Measurements from ENCODE around the gene KLK2.

DNA sequence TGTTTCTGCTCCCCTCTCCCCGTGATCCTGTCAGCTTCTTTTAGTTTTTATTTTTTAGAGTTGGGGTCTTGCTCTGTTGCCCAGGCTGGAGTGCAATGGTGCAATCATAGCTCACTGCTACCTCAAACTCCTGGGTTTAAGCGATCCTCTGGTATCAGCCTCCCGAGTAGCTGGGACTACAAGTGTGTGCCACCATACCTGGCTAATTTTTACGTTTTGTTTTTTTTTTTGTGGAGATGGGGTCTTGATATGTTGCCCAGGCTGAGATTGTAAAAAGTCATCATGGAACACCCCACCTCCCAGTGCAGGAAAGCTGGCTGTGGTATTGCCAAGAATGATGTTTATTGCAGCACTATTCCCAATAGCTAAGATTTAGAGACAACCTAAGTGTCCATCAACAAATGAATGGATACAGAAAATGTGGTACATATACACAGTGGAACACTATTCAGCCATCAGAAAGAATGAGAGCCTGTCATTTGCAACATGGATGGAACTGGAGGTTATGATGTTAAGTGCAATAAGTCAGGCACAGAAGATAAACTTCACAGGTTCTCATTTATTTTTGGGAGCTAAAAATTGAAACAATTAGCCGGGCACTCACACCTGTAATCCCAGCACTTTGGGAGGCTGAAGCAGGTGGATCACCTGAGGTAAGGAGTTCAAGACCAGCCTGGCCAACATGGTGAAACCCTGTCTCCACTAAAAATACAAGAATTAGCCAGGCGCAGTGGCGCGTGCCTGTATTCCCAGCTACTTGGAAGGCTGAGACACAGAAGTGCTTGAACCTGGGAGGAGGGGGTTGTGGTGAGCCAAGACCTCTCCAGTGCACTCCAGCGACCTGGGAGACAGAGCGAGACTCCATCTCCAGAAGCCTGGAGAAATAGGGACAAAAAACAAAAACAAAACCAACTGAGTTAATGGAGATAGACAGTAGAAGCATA, 33.3 kb upstream of the KLK2 start:
- TF ChIP-seq, protein P1, sequence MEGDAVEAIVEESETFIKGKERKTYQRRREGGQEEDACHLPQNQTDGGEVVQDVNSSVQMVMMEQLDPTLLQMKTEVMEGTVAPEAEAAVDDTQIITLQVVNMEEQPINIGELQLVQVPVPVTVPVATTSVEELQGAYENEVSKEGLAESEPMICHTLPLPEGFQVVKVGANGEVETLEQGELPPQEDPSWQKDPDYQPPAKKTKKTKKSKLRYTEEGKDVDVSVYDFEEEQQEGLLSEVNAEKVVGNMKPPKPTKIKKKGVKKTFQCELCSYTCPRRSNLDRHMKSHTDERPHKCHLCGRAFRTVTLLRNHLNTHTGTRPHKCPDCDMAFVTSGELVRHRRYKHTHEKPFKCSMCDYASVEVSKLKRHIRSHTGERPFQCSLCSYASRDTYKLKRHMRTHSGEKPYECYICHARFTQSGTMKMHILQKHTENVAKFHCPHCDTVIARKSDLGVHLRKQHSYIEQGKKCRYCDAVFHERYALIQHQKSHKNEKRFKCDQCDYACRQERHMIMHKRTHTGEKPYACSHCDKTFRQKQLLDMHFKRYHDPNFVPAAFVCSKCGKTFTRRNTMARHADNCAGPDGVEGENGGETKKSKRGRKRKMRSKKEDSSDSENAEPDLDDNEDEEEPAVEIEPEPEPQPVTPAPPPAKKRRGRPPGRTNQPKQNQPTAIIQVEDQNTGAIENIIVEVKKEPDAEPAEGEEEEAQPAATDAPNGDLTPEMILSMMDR (conservative IDR thresholded peaks at IDR 0.05; ENCODE audit: low read depth, low read length): no peak
- no peak for TF ChIP-seq EZH2 (IDR thresholded peaks at IDR 0.05; ENCODE audit: low read length, unreplicated experiment)
- no peak for TF ChIP-seq EZH2phosphoT487 (IDR thresholded peaks at IDR 0.05; ENCODE audit: borderline replicate concordance, low read length)
